PC-9 (cell line): ENCODE measurements around the gene CREM. TPM values are rescaled to one million over a fixed set of nuclear protein-coding genes. Genes with fewer than 3 reads are reported as not detected.

Source experiments
- BruUV-seq: library from RNA; stranded (reverse); fragments of 400-500 nt; replicated peaks from 2 replicates; lab custom pipeline; 2021; lab: Mats Ljungman, UMichigan
- CTCF ChIA-PET: fragments of 300-600 bp; sonication (Branson Sonifier 250); formaldehyde crosslinking; loops from one replicate; lab custom pipeline; 2022; ENCODE audit warnings: antibody characterized with exemption; lab: Charles Lee
- POLR2A ChIA-PET: fragments of 300-600 bp; sonication (Branson Sonifier 250); formaldehyde crosslinking; loops from one replicate; lab custom pipeline; 2022; ENCODE audit warnings: antibody characterized with exemption; ENCODE audit not compliant: unreplicated experiment; lab: Charles Lee
- DNase-seq, 2 experiments: peaks; one replicate each; pipeline versions ENCODE4 v3.0.0 to v3.0.0-alpha.2; 2015 to 2022; ENCODE audit warnings: mixed read lengths in 1 of 2
- H2AFZ ChIP-seq: fragments of 200-600 bp; sonication (generic); 2 replicates; pipeline ENCODE4 v1.8.1; 2017; ENCODE audit warnings: antibody characterized with exemption
- H3F3A ChIP-seq: fragments of 200-600 bp; sonication (generic); 2 replicates; pipeline ENCODE4 v1.8.1; 2017; ENCODE audit warnings: antibody characterized with exemption, mild to moderate bottlenecking, low read depth; ENCODE audit not compliant: insufficient read depth
- H3K27ac ChIP-seq: fragments of 200-600 bp; sonication (generic); 2 replicates; pipeline ENCODE4 v1.6.1; 2016; ENCODE audit warnings: mixed run types
- H3K27me3 ChIP-seq: fragments of 200-600 bp; sonication (generic); 2 replicates; pipeline ENCODE4 v1.6.1; 2016; ENCODE audit warnings: low read depth, mixed run types; ENCODE audit not compliant: insufficient read depth
- H3K36me3 ChIP-seq: fragments of 200-600 bp; sonication (generic); 2 replicates; pipeline ENCODE4 v1.6.1; 2016; ENCODE audit warnings: low read depth, mixed run types
- H3K4me1 ChIP-seq: fragments of 200-600 bp; sonication (generic); replicated peaks from 2 replicates; pipeline ENCODE4 v1.6.1; 2016; ENCODE audit warnings: mixed run types; ENCODE audit not compliant: insufficient read depth
- H3K4me2 ChIP-seq: fragments of 200-600 bp; sonication (generic); 2 replicates; pipeline ENCODE4 v1.6.1; 2017; ENCODE audit warnings: mixed run types
- H3K4me3 ChIP-seq: fragments of 200-600 bp; sonication (generic); 2 replicates; pipeline ENCODE4 v1.6.1; 2016; ENCODE audit warnings: mixed run types
- H3K79me2 ChIP-seq: fragments of 200-600 bp; sonication (generic); 2 replicates; pipeline ENCODE4 v1.6.1; 2017; ENCODE audit warnings: low read depth, mixed run types
- H3K9me2 ChIP-seq: fragments of 200-600 bp; sonication (generic); 2 replicates; pipeline ENCODE4 v1.8.1; 2017; ENCODE audit warnings: mild to moderate bottlenecking; ENCODE audit not compliant: insufficient read depth
- H3K9me3 ChIP-seq: fragments of 200-600 bp; sonication (generic); 2 replicates; pipeline ENCODE4 v1.8.1; 2016; ENCODE audit warnings: low read depth; ENCODE audit not compliant: insufficient read depth
- H4K20me1 ChIP-seq: fragments of 200-600 bp; sonication (generic); 2 replicates; pipeline ENCODE4 v1.8.1; 2017; ENCODE audit not compliant: insufficient read depth
- EZH2 ChIP-seq: fragments of 200-600 bp; sonication (generic); IDR thresholded peaks from 2 replicates; pipeline ENCODE4 v1.8.0; 2017; ENCODE audit warnings: antibody characterized with exemption, low read depth
- intact Hi-C: fragments of 100-400 bp; cut with micrococcal nuclease; formaldehyde crosslinking; loops from one replicate; pipeline ENCODE4 v1.10.0; 2022; ENCODE audit not compliant: unreplicated experiment
- total RNA-seq: library from RNA; stranded (reverse); gene quantifications from 2 replicates; pipeline ENCODE4 v1.2.3, GENCODE V29; 2021
- TF ChIP-seq, protein P1 (sequence below): fragments of 200-600 bp; sonication (generic); conservative IDR thresholded peaks from 2 replicates; pipeline ENCODE4 v1.6.1; 2017; ENCODE audit warnings: mixed run types, antibody characterized with exemption, mild to moderate bottlenecking, moderate library complexity

The CREM gene
- total RNA-seq, 1 experiment from 2014 or later: 25.6 TPM

DNA sequence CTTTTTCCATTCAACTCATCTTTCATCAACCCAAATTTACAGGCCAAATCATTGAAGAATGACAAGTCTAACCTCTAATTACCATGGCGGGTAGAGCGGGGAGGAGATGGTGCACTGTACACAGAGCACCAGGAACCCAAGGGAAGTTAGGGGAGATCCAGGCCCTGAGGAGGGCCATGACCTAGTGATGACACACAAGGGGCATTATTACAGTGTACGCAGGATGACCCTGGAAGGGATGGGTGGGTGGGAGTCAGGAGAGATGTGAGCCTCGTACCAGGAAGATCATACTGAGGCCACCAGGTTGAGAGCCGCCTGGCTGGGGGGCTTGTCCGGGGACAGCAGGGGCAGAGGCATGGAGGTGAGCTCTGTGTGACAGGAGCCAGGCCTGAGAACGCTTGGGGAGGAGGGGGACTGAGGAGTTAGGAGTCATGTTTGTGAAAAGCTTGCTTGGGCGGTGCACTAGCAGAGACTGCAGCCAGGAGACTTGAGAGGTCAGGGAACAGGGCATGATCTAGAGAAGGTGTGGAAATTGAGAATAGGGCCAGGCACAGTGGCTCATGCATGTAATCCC lies 120.2 kb downstream of the CREM start:
- intact Hi-C loops: loop anchor here (10.0 kb wide), 1 partner anchor 538 kb away; no protein-coding TSS in a partner anchor
- Histone ChIP-seq H3K36me3 (no peaks in the 10 kb centered on the region), H3K4me1 (no peaks in the 10 kb centered on the region), H3K9me3 (no peaks in the 10 kb centered on the region), H3K27ac (no peak overlapping the region), H2AFZ (no peak overlapping the region), H3K79me2 (no peaks in the 10 kb centered on the region), H3F3A (no peaks in the 10 kb centered on the region), H3K4me2 (no peak overlapping the region), H3K27me3 (no peaks in the 10 kb centered on the region), H4K20me1 (no peaks in the 10 kb centered on the region), H3K9me2 (no peaks in the 10 kb centered on the region), H3K4me3 (no peak overlapping the region)
- no peak for DNase-seq
- no TSS peak for BruUV-seq
- ChIA-PET POLR2A (no interaction called here), CTCF (no interaction called here)
- TF ChIP-seq, protein P1, sequence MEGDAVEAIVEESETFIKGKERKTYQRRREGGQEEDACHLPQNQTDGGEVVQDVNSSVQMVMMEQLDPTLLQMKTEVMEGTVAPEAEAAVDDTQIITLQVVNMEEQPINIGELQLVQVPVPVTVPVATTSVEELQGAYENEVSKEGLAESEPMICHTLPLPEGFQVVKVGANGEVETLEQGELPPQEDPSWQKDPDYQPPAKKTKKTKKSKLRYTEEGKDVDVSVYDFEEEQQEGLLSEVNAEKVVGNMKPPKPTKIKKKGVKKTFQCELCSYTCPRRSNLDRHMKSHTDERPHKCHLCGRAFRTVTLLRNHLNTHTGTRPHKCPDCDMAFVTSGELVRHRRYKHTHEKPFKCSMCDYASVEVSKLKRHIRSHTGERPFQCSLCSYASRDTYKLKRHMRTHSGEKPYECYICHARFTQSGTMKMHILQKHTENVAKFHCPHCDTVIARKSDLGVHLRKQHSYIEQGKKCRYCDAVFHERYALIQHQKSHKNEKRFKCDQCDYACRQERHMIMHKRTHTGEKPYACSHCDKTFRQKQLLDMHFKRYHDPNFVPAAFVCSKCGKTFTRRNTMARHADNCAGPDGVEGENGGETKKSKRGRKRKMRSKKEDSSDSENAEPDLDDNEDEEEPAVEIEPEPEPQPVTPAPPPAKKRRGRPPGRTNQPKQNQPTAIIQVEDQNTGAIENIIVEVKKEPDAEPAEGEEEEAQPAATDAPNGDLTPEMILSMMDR: no peak
- no peak for TF ChIP-seq EZH2

DNA sequence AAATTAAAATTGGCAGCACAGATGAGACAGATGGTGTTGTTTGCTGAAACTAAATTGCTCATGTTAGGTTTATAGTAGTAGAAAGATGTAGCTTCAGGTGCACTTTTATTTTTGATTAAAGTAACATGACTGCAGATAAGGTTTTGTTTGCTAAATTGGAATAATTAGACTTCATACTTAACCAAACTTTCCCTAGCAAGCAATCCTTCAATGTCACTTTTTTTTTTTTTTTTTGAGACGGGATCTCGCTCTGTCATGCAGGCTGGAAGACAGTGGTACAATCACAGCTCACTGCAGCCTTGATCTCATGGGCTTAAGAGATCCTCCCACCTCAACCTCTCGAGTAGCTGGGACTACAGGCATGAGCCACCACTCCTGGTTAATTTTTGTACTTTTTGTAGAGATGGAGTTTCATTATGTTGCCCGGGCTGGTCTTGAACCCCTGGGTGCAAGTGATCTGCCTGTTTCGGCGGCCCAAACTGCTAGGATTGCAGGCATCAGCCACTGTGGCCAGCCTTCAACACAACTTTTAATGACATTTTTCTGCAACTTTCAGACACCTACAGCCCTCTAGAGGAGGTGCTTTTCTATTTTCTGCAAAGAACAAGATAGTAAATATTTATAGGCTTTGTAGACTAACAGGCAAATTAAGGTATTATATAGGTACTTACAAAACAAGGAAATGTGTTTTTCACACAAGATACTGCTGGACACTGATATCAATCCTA lies 124.9 kb downstream of the CREM start:
- no peak overlapping the region for H3K4me3 ChIP-seq
- CTCF ChIA-PET: interaction anchor here (0.7 kb wide), 1 partner anchor 587 kb away, joined by 6 read pairs; no protein-coding TSS in a partner anchor
- H4K20me1 ChIP-seq: no peaks in the 10 kb centered on the region
- intact Hi-C loops: no loop called here
- H3K27ac ChIP-seq: no peak overlapping the region
- no TSS peak for BruUV-seq
- H3K4me2 ChIP-seq: no peak overlapping the region
- no peaks in the 10 kb centered on the region for H3K9me2 ChIP-seq
- H3K4me1 ChIP-seq: no peaks in the 10 kb centered on the region
- H2AFZ ChIP-seq: no peak overlapping the region
- H3K9me3 ChIP-seq: no peaks in the 10 kb centered on the region
- H3F3A ChIP-seq: no peaks in the 10 kb centered on the region
- no peaks in the 10 kb centered on the region for H3K36me3 ChIP-seq
- TF ChIP-seq, protein P1: no peak
- no peak for TF ChIP-seq EZH2
- no peak for DNase-seq
- no peaks in the 10 kb centered on the region for H3K79me2 ChIP-seq
- no peaks in the 10 kb centered on the region for H3K27me3 ChIP-seq
- POLR2A ChIA-PET: interaction anchor here (0.6 kb wide), 1 partner anchor 1600 kb away, joined by 10 read pairs; no protein-coding TSS in a partner anchor

DNA sequence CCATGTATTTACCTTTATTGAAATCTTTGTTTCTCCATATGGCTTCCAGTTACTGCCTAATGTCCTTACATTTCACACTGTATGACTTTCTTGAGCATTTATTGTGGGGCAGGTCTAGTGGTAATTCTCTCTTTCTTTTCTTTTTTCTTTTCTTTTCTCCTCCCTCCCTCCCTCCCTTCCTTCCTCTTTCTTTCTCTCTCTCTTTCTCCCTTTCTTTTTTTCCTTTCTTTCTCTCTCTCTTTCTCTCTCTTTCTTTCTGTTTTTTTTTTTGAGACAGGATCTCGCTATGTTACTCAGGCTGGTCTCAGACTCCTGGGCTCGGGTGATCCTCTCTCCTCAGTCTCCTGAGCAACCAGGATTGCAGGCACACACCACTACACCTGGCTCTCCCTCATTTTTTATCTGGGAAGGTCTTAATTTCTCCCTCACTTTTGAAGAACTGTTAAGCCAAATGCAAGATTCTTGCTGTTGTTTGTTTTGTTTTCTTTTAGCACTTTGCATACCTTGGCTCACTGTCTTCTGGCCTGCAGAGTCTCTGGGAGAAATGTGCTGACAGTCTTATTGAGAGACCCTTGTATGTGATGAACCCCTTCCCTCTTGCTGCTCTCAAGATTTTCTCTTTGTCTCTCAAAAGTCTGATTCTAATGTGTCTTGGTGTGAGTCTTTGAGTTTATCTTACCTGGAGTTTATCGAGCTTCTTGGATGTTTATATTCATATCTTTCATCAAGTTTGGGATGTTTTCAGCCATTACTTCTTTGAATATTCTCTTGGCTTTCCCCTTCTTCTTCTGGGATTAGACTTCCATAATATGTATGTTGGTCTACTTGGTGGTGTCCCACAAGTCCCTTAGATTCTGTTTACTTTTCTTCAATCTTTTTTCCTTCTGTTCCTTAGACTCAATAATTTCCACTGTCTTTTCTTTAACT lies 130.7 kb downstream of the CREM start:
- no peaks in the 10 kb centered on the region for H3K36me3 ChIP-seq
- TF ChIP-seq EZH2: no peak
- TF ChIP-seq, protein P1: no peak
- no peaks in the 10 kb centered on the region for H3K9me2 ChIP-seq
- BruUV-seq: no TSS peak
- H3K4me2 ChIP-seq: no peak overlapping the region
- H3F3A ChIP-seq: no peaks in the 10 kb centered on the region
- no peak for DNase-seq
- intact Hi-C loops: no loop called here
- H3K27ac ChIP-seq: no peak overlapping the region
- no peak overlapping the region for H2AFZ ChIP-seq
- no peaks in the 10 kb centered on the region for H3K9me3 ChIP-seq
- ChIA-PET POLR2A (no interaction called here), CTCF (no interaction called here)
- no peaks in the 10 kb centered on the region for H3K27me3 ChIP-seq
- no peaks in the 10 kb centered on the region for H3K4me1 ChIP-seq
- no peak overlapping the region for H3K4me3 ChIP-seq
- H3K79me2 ChIP-seq: no peaks in the 10 kb centered on the region
- H4K20me1 ChIP-seq: no peaks in the 10 kb centered on the region
